Measurements from ENCODE around the gene LOXL1. TPM values are rescaled to one million over a fixed set of nuclear protein-coding genes. Genes with fewer than 3 reads are reported as not detected.

Gene LOXL1
- total and polyA plus RNA-seq, 9 of the 15 experiments (the other 6 are each of a cell fraction or from before 2014, with no cell fraction given) = 0.14 TPM; not detected in 8

DNA sequence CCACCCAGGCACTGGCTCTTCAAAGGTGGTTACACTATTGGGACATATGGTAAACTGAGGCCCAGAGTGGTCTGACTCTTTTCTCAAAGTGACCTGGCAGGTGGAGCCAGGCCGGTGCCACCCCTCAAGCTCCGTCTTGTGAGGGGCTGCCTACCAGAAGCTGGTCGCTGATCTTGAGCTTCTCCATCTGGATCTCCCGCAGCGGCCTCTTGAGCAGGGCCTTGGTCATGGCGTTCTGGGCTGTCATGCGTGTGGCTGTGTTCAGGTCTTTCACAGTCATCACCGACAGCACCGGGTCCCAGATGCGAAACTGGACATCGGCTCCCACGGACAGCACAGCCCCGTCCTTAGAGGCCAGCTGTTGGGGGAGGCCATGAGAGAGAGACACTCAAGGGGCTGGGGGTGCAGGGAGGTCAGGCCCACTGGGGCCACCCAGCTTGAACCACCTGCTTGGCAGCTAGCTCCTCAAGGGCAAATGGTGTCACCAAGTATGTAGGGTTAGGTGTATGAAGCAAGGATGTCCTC lies 62.2 kb downstream of the LOXL1 start (continued):
- no peak for TF ChIP-seq ELK1 (CRISPR knock-in tag; IDR thresholded peaks at IDR 0.05)
- no peak for TF ChIP-seq FOXJ3 (CRISPR knock-in tag; IDR thresholded peaks at IDR 0.05)
- TF ChIP-seq TCF3 (CRISPR knock-in tag; IDR thresholded peaks at IDR 0.05) = no peak
- TF ChIP-seq NCOR1 (IDR thresholded peaks at IDR 0.05) = no peak
- no peak for TF ChIP-seq CBX3 (IDR thresholded peaks at IDR 0.05; ENCODE audit: borderline replicate concordance in 1 of 2, low read length in 2 of 2)
- TF ChIP-seq ZNF407 (IDR thresholded peaks at IDR 0.05; ENCODE audit: low read depth) = no peak
- TF ChIP-seq KHSRP (IDR thresholded peaks at IDR 0.05) = no peak
- TF ChIP-seq MED1 (CRISPR knock-in tag; IDR thresholded peaks at IDR 0.05; ENCODE audit: borderline replicate concordance) = no peak
- no peak for TF ChIP-seq HIVEP1 (CRISPR knock-in tag; IDR thresholded peaks at IDR 0.05)

All from K562 (cell line).